Adipocyte (in vitro differentiated cells): ENCODE measurements around the gene CHRNB1.
"Not testable (repeated sequence)": the region's sequence is repeated elsewhere in the genome, so short reads cannot be mapped to it uniquely, and the experiment has no call there.

Experiments used
- DNase-seq: peaks from one replicate; pipeline ENCODE4 v3.0.0-alpha.2; 2015; ENCODE audit warnings: low read depth
- H3K27me3 ChIP-seq: replicated peaks from 2 replicates; pipeline ENCODE4 v1.7.0; 2013; ENCODE audit warnings: mild to moderate bottlenecking, low read length, moderate library complexity; ENCODE audit not compliant: control insufficient read depth, insufficient read depth
- H3K36me3 ChIP-seq: 2 replicates; pipeline ENCODE4 v1.7.0; 2013; ENCODE audit warnings: low read length, mild to moderate bottlenecking, moderate library complexity; ENCODE audit not compliant: control insufficient read depth, insufficient read depth, severe bottlenecking
- H3K4me1 ChIP-seq: 2 replicates; pipeline ENCODE4 v1.7.0; 2013; ENCODE audit warnings: mild to moderate bottlenecking, low read length, moderate library complexity; ENCODE audit not compliant: control insufficient read depth, insufficient read depth
- H3K4me3 ChIP-seq: 2 replicates; pipeline ENCODE4 v1.7.0; 2013; ENCODE audit warnings: mild to moderate bottlenecking, low read length, moderate library complexity
- H3K9ac ChIP-seq: 2 replicates; pipeline ENCODE4 v1.7.0; 2013; ENCODE audit warnings: mild to moderate bottlenecking, low read length, moderate library complexity
- H3K9me3 ChIP-seq: 2 replicates; pipeline ENCODE4 v1.7.0; 2013; ENCODE audit warnings: mild to moderate bottlenecking, low read length, moderate library complexity; ENCODE audit not compliant: control insufficient read depth

CHRNB1 gene

DNA sequence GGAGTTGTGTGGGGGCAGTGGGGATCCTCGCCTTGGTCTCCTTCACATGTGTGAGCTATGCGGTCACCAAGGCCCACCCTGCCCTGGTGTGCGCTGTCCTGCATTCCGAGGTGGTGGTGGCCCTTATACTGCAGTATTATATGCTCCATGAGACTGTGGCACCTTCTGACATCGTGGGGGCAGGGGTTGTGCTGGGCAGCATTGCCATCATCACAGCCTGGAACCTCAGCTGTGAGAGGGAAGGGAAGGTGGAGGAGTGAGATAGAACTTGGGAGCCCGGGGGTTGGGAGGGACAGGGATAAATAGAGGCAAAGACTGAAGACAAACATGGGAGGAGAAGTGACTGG is 37.9 kb downstream of the CHRNB1 start:
- Histone ChIP-seq H3K9ac (peak overlapping the region; percentile 99), H3K4me3 (peak overlapping the region; percentile 95), H3K4me1 (peaks cover 39% of the 10 kb centered on the region)
- not testable (repeated sequence) for H3K9me3 ChIP-seq, DNase-seq, H3K36me3 ChIP-seq, H3K27me3 ChIP-seq

DNA sequence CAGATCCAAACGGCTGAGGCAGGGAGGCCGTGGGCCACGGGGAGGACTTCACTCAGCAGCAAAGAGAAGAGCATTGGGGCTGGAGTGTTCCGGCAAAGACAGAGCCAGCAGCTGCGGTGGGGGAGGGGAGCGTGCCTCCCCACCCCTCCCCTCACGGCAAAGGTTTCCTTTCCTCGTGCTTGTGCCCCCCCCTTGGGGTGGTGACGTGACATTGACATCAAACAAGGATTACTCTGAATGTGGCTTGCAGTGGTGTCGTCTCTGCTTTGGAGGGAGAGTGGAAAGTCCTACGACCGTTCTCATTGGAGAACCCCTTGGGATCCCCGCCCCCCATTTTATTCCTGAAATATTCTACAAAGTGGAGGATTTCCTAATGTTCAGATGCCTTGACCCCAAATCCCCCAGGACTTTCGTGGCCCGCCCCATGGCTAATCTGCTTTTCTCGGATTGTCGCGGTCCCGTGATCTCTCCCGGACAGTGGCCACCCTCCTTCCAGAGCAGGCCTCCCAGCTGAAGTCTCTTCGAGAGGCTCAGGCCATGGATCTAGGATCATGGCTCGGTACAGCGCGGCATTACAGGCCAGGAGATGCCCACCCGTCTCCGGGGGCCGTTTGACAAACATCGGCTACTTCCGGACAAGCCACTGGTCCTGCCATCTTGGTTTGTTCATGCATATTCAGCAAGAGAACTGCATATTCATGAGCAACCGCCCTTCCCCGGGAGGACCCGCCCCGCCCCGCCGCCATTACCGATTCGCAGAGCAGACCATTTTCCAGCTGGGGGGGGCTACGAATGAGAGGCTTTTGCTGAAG is 38.6 kb downstream of the CHRNB1 start:
- H3K9ac ChIP-seq: peak overlapping the region; percentile 99
- H3K9me3 ChIP-seq: no peaks in the 10 kb centered on the region
- no peaks in the 10 kb centered on the region for H3K27me3 ChIP-seq
- H3K4me1 ChIP-seq: peaks cover 38% of the 10 kb centered on the region
- H3K36me3 ChIP-seq: no peaks in the 10 kb centered on the region
- peak; percentile 93 for DNase-seq
- H3K4me3 ChIP-seq: peak overlapping the region; percentile 95

DNA sequence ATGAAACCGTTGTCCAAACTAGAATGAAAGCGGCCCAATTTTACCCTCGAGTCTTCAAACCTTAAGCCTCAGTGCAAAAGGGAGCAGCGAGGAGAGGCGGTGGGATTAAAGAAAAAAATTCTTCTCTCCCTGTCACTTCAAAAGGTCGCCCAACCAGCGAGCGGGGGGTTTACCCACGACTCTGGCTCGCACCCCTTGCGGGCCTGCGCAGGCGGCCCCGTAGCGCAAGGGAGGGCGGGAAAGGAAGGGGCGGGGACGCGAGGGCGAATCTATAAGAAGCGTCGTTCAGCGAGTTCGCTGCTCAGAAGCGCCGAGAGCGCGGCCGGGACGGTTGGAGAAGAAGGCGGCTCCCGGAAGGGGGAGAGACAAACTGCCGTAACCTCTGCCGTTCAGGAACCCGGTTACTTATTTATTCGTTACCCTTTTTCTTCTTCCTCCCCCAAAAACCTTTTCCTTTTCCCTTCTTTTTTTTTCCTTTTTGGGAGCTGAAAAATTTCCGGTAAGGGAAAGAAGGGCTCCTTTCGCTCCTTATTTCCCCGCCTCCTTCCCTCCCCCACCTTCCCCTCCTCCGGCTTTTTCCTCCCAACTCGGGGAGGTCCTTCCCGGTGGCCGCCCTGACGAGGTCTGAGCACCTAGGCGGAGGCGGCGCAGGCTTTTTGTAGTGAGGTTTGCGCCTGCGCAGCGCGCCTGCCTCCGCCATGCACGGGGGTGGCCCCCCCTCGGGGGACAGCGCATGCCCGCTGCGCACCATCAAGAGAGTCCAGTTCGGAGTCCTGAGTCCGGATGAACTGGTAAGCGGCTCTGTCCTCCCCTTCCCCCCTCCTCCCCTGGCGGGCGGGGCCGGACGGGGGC is 39.4 kb downstream of the CHRNB1 start, which contains the start of gene POLR2A:
Gene POLR2A, plus strand, starts transcription at position 300 of the 852 bp plus-strand sequence.
- H3K4me3 ChIP-seq: peak within 1 kb of the TSS; percentile 95
- H3K27me3 ChIP-seq: no peaks in the 10 kb centered on the region
- peak within 1 kb of the TSS; percentile 99 for H3K9ac ChIP-seq
- H3K36me3 ChIP-seq: no peaks in the 10 kb centered on the region
- H3K4me1 ChIP-seq: peaks cover 46% of the 10 kb centered on the region
- no peaks in the 10 kb centered on the region for H3K9me3 ChIP-seq
- DNase-seq: peak; percentile 98

DNA sequence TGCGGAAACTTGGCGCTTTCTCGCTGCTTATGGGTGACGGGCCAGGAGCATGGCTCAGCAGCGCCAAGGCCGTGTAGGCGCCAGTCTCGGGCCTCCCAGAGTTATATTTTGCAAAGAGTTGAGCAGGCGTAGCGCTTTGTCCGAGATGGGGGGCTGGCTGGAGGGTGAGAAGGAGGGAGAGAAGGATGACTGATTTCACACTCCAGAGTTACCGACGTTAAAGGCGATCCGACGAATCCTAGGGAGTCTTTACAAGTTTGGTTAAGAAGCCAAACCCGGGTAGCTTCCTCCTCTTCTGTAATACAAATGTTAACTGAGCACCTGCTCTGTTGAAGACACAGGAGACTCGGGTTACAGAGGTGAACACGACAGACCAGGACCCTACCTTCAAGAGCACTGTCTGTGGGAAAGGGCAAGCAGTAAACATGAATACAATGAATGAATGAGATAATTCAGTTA is 40.1 kb downstream of the CHRNB1 start:
- no peak for DNase-seq
- H3K4me3 ChIP-seq: peak overlapping the region; percentile 95
- H3K9ac ChIP-seq: peak overlapping the region; percentile 99
- peaks cover 4% of the 10 kb centered on the region for H3K36me3 ChIP-seq
- H3K9me3 ChIP-seq: no peaks in the 10 kb centered on the region
- no peaks in the 10 kb centered on the region for H3K27me3 ChIP-seq
- peaks cover 49% of the 10 kb centered on the region for H3K4me1 ChIP-seq

DNA sequence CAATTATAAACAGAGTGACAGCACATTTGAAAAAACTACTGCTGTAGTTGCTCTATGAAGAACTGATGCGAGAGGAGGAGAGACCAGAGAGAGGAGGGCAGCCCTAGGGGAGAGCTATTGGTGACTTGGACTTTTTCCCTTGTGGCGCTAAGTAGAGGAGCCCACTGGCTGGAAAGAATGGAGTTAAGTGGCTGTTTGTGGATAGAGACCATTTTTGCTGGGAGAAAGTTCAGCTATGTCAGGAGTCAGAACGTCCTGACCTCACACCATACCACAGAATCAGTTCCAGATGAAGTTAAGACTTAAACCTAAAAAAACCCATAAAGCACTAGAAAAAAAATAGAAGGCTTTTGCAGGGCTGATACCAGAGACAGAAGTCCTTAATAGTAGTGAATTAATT is 41.3 kb downstream of the CHRNB1 start:
- DNase-seq: peak; percentile 67
- Histone ChIP-seq H3K36me3 (peaks cover 5% of the 10 kb centered on the region), H3K27me3 (no peaks in the 10 kb centered on the region), H3K9me3 (no peaks in the 10 kb centered on the region), H3K9ac (peak overlapping the region; percentile 99), H3K4me1 (peaks cover 48% of the 10 kb centered on the region), H3K4me3 (peak overlapping the region; percentile 95)

DNA sequence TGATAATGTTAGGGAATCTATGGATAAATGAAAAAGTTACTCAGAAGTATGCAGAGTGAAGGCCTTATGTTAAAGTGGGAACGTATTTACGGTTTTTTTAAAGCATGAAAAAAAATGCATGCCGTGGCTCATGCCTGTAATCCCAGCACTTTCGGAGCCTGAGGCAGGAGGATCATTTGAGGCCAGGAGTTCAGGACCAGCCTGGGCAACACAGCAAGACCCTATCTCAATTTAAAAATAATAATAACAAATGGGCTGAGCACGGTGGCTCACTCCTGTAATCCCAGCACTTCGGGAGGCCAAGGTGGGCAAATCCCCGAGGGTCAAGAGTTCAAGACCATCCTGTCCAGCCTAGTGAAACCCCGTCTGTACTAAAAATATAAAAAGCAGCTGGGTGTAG is 45.3 kb downstream of the CHRNB1 start:
- no peak for DNase-seq
- no peak overlapping the region for H3K9ac ChIP-seq
- no peak overlapping the region for H3K4me3 ChIP-seq
- peaks cover 16% of the 10 kb centered on the region for H3K36me3 ChIP-seq
- peaks cover 42% of the 10 kb centered on the region for H3K4me1 ChIP-seq
- no peaks in the 10 kb centered on the region for H3K27me3 ChIP-seq
- H3K9me3 ChIP-seq: no peaks in the 10 kb centered on the region

DNA sequence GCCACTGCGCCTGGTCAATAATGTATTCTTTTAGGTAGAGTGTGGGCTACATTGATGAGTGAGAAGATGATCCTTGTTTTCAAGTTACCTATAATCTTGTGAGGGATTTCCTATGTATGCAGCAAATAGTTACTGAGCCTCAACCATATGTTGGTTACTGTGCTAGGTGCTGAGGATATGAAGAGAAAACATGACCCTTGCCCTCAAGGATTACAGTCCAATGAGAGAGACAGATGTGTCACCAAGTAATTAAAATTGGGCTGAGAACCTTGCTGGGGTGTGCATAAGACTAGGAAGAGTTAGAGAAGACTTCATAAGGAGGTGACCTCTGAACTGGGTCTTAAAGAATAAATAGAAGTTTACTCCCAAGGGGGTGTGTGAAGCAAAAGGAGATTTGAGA is 46.7 kb downstream of the CHRNB1 start:
- no peak for DNase-seq
- H3K9ac ChIP-seq: no peak overlapping the region
- H3K9me3 ChIP-seq: no peaks in the 10 kb centered on the region
- no peaks in the 10 kb centered on the region for H3K27me3 ChIP-seq
- no peak overlapping the region for H3K4me3 ChIP-seq
- H3K4me1 ChIP-seq: peaks cover 35% of the 10 kb centered on the region
- peaks cover 30% of the 10 kb centered on the region for H3K36me3 ChIP-seq

DNA sequence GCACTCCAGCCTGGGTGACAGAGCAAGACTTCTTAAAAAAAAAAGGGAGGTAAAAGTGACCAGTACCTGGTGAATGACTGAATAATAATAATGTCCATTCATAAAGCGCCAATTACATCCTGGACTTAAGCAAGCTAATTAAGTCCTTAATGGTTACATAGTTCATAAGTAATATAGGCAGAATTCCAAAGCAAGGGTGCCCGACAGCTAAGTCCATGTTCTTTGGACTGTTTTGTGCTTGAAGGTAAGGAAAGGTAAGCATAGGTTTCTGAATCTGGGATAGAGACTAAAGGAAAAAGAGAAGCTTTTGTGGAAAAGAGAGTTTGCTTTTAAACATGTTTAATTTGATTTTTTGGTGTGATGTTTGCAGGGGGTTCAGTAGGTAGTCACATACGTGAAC is 49.1 kb downstream of the CHRNB1 start:
- H3K27me3 ChIP-seq: no peaks in the 10 kb centered on the region
- H3K4me1 ChIP-seq: peaks cover 15% of the 10 kb centered on the region
- H3K9ac ChIP-seq: no peak overlapping the region
- no peak overlapping the region for H3K4me3 ChIP-seq
- H3K9me3 ChIP-seq: no peaks in the 10 kb centered on the region
- H3K36me3 ChIP-seq: peaks cover 53% of the 10 kb centered on the region
- DNase-seq: no peak

DNA sequence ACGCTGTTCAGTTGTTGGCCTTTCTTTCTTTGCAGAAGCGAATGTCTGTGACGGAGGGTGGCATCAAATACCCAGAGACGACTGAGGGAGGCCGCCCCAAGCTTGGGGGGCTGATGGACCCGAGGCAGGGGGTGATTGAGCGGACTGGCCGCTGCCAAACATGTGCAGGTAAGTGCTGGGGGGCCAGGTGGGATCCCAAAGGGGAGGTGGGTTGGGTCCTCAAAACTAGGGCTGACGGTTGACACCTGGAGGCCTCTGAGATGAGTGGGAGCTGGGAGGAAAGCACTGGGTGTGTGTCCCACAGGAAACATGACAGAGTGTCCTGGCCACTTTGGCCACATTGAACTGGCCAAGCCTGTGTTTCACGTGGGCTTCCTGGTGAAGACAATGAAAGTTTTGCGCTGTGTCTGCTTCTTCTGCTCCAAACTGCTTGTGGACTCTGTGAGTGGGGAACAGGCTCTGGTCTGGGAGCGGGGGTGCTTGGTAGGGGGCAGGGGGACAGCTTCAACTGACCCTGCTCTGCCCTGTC is 51.1 kb downstream of the CHRNB1 start:
- peaks cover 69% of the 10 kb centered on the region for H3K36me3 ChIP-seq
- no peak for DNase-seq
- no peak overlapping the region for H3K9ac ChIP-seq
- no peaks in the 10 kb centered on the region for H3K9me3 ChIP-seq
- peaks cover 3% of the 10 kb centered on the region for H3K4me1 ChIP-seq
- H3K4me3 ChIP-seq: no peak overlapping the region
- H3K27me3 ChIP-seq: no peaks in the 10 kb centered on the region

DNA sequence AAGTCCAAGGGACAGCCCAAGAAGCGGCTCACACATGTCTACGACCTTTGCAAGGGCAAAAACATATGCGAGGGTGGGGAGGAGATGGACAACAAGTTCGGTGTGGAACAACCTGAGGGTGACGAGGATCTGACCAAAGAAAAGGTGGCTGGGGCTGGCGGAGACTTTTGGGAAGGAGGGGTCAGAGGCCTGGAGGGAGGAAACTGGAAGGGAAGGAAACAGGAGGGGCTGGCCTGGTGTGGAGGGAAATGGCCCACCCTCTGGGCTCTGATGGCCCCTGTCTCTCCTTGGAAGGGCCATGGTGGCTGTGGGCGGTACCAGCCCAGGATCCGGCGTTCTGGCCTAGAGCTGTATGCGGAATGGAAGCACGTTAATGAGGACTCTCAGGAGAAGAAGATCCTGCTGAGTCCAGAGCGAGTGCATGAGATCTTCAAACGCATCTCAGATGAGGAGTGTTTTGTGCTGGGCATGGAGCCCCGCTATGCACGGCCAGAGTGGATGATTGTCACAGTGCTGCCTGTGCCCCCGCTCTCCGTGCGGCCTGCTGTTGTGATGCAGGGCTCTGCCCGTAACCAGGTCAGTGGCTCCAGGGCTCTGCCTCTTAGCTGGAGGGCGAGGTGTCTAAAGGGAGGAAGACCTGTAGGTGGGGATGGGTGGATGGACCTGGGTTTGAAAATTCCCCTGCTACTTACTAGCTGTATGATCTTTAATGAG is 51.8 kb downstream of the CHRNB1 start:
- H3K9ac ChIP-seq: no peak overlapping the region
- no peak for DNase-seq
- H3K4me3 ChIP-seq: no peak overlapping the region
- H3K36me3 ChIP-seq: peaks cover 73% of the 10 kb centered on the region
- no peaks in the 10 kb centered on the region for H3K9me3 ChIP-seq
- no peaks in the 10 kb centered on the region for H3K27me3 ChIP-seq
- peaks cover 3% of the 10 kb centered on the region for H3K4me1 ChIP-seq

DNA sequence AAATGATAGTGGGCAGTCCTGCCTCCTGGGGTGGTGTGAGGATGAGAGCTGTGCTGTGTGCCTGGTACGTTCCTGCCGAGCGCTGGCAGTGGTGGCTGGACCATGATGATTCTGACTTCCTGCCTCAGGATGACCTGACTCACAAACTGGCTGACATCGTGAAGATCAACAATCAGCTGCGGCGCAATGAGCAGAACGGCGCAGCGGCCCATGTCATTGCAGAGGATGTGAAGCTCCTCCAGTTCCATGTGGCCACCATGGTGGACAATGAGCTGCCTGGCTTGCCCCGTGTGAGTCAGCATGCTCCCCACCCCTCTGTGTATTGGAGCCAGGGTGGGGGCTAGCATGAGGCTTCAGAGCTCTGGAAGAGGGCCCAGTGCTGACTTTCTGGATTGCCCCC is 52.4 kb downstream of the CHRNB1 start:
- Histone ChIP-seq H3K4me3 (no peak overlapping the region), H3K27me3 (no peaks in the 10 kb centered on the region), H3K4me1 (no peaks in the 10 kb centered on the region), H3K9ac (no peak overlapping the region), H3K9me3 (no peaks in the 10 kb centered on the region), H3K36me3 (peaks cover 79% of the 10 kb centered on the region)
- no peak for DNase-seq
